Endodermal cell (in vitro differentiated cells): ENCODE measurements around the gene APLP1. TPM values are rescaled to one million over a fixed set of nuclear protein-coding genes. Genes with fewer than 3 reads are reported as not detected.
"Not testable (repeated sequence)": the region's sequence is repeated elsewhere in the genome, so short reads cannot be mapped to it uniquely, and the experiment has no call there.

Source experiments
- DNase-seq: peaks from one replicate; pipeline ENCODE4 v3.0.0-alpha.2; 2017
- H3K27ac ChIP-seq: 2 replicates; pipeline ENCODE4 v1.5.1; 2013; ENCODE audit warnings: mild to moderate bottlenecking, low read depth, low read length, moderate library complexity
- H3K27me3 ChIP-seq: 2 replicates; pipeline ENCODE4 v1.6.1; 2013; ENCODE audit warnings: mild to moderate bottlenecking, low read length, moderate library complexity; ENCODE audit not compliant: insufficient read depth, control insufficient read depth, poor library complexity, severe bottlenecking
- H3K36me3 ChIP-seq: 2 replicates; pipeline ENCODE4 v1.7.0; 2013; ENCODE audit warnings: mild to moderate bottlenecking, low read length, moderate library complexity; ENCODE audit not compliant: control insufficient read depth, insufficient read depth
- H3K4me1 ChIP-seq: one replicate; pipeline ENCODE4 v1.7.0; 2013; ENCODE audit warnings: low read length; ENCODE audit not compliant: control insufficient read depth, insufficient read depth
- H3K4me3 ChIP-seq: 2 replicates; pipeline ENCODE4 v1.5.1; 2013; ENCODE audit warnings: mild to moderate bottlenecking, low read length, moderate library complexity
- H3K9ac ChIP-seq: 2 replicates; pipeline ENCODE4 v1.6.1; 2013; ENCODE audit warnings: mild to moderate bottlenecking, low read length, moderate library complexity; ENCODE audit not compliant: poor library complexity, severe bottlenecking; ENCODE audit errors: extremely low read depth
- H3K9me3 ChIP-seq: 2 replicates; pipeline ENCODE4 v1.6.1; 2013; ENCODE audit warnings: mild to moderate bottlenecking, low read length, moderate library complexity; ENCODE audit not compliant: control insufficient read depth
- H3K27ac Mint-ChIP-seq: 2 replicates; pipeline ENCODE4 v1.8.0; 2020; ENCODE audit warnings: mixed read lengths
- H3K27me3 Mint-ChIP-seq: 2 replicates; pipeline ENCODE4 v1.8.0; 2021; ENCODE audit warnings: mild to moderate bottlenecking, mixed read lengths; ENCODE audit not compliant: insufficient read depth
- H3K36me3 Mint-ChIP-seq: 2 replicates; pipeline ENCODE4 v1.8.0; 2020; ENCODE audit warnings: low read depth, mixed read lengths
- H3K4me1 Mint-ChIP-seq: 2 replicates; pipeline ENCODE4 v1.8.0; 2020; ENCODE audit warnings: mixed read lengths
- H3K4me3 Mint-ChIP-seq: 2 replicates; pipeline ENCODE4 v1.8.0; 2020; ENCODE audit warnings: mild to moderate bottlenecking, moderate library complexity, mixed read lengths
- H3K9me3 Mint-ChIP-seq: 2 replicates; pipeline ENCODE4 v1.8.0; 2020; ENCODE audit warnings: mild to moderate bottlenecking, mixed read lengths
- WGBS, 2 experiments: methylation state at CpG; one replicate each; pipeline versions ENCODE4 v1.1.5 to v1.1.7; 2013; ENCODE audit warnings: missing lambda C conversion rate in 2 of 2, mixed read lengths in 1 of 2; ENCODE audit not compliant: insufficient coverage in 1 of 2, insufficient read length in 1 of 2; 5-methylcytosine and 5-hydroxymethylcytosine counted together
- total RNA-seq, 2 donors: library from RNA; stranded (reverse); fragmentation: NEBNext Ultra II Directional in 1 of 2; extraction: Animal tissue kit (Norgen Biotek cat#: 25700) in 1 of 2; gene quantifications; 2 replicates in 1 of 2; 3 replicates in 1 of 2; pipeline ENCODE4 v1.2.1, GENCODE V29; 2021
- TF ChIP-seq, protein P1 (sequence below): fragments of 200-600 bp; sonication (generic); conservative IDR thresholded peaks from 2 replicates; pipeline ENCODE4 v1.5.0; 2021; ENCODE audit warnings: antibody characterized with exemption, mild to moderate bottlenecking

Gene APLP1
- total RNA-seq, 2 donors from 2014 or later: 4.1 to 10.6 TPM

DNA sequence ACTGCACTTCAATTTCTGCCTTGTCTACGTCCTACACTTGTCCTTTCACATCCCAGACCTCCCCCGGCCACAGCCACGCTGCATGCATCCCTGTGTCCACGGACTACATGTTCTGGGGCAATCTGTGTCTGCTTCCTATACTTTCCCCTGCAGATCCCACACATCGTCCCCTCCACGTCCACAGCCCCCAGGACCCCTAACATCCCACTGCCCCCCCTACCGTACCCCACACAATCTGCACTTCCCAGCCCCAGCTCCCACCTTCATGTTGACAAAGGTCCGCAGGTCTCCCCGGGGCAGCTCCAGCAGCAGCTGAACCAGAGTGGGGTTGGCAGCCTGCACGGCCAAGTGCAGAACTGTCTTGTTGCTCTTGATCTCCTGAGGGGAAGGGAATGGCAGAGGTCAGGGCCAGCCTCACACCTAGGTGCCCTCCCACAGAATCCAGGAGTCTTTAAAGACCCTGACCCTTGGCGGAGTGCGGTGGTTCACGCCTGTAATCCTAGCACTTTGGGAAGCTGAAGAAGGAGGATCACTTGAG lies 21.8 kb downstream of the APLP1 start:
- Mint-ChIP-seq H3K36me3 (peaks cover 66% of the 10 kb centered on the region), H3K9me3 (no peaks in the 10 kb centered on the region), H3K4me3 (no peak overlapping the region), H3K4me1 (no peaks in the 10 kb centered on the region), H3K27me3 (no peaks in the 10 kb centered on the region), H3K27ac (no peak overlapping the region)
- no peak overlapping the region for H3K27ac ChIP-seq
- H3K4me3 ChIP-seq: no peak overlapping the region
- H3K27me3 ChIP-seq: no peaks in the 10 kb centered on the region
- H3K36me3 ChIP-seq: peaks cover 60% of the 10 kb centered on the region
- TF ChIP-seq, protein P1, sequence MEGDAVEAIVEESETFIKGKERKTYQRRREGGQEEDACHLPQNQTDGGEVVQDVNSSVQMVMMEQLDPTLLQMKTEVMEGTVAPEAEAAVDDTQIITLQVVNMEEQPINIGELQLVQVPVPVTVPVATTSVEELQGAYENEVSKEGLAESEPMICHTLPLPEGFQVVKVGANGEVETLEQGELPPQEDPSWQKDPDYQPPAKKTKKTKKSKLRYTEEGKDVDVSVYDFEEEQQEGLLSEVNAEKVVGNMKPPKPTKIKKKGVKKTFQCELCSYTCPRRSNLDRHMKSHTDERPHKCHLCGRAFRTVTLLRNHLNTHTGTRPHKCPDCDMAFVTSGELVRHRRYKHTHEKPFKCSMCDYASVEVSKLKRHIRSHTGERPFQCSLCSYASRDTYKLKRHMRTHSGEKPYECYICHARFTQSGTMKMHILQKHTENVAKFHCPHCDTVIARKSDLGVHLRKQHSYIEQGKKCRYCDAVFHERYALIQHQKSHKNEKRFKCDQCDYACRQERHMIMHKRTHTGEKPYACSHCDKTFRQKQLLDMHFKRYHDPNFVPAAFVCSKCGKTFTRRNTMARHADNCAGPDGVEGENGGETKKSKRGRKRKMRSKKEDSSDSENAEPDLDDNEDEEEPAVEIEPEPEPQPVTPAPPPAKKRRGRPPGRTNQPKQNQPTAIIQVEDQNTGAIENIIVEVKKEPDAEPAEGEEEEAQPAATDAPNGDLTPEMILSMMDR: no peak
- no peak overlapping the region for H3K9ac ChIP-seq
- H3K4me1 ChIP-seq: no peaks in the 10 kb centered on the region
- WGBS, 2 experiments: 94 to 95% methylated on average over 5 to 13 of the region's 13 CpGs
- no peak for DNase-seq
- H3K9me3 ChIP-seq: no peaks in the 10 kb centered on the region

DNA sequence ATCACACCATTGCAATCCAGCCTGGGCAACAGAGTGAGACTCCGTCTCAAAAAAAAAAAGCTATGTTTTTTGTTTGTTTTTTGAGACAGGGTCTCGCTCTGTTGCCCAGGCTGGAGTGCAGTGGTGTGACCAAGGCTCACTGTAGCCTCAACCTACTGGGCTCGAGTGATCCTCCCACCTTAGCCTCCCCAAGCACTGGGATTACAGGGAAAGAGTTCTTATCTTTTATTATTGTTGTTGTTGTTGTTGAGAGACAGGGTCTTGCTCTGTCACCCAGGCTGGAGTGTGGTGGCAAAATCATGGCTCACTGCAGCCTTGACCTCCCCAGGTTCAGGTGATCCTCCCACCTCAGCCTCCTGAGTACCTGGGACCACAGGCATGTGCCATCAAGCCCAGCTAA lies 23.4 kb downstream of the APLP1 start:
- H3K27ac ChIP-seq, H3K9me3 Mint-ChIP-seq, H3K4me1 ChIP-seq, H3K27me3 ChIP-seq, H3K27ac Mint-ChIP-seq, H3K4me3 ChIP-seq, DNase-seq, H3K4me3 Mint-ChIP-seq, H3K27me3 Mint-ChIP-seq, H3K9me3 ChIP-seq, H3K9ac ChIP-seq, H3K4me1 Mint-ChIP-seq: not testable (repeated sequence)
- 97% methylated on average over 3 of the region's 3 CpGs; no CpG with 5 or more reads in 1 of the 2 experiments for WGBS, 2 experiments
- peaks cover 67% of the 10 kb centered on the region for H3K36me3 Mint-ChIP-seq
- peaks cover 75% of the 10 kb centered on the region for H3K36me3 ChIP-seq

DNA sequence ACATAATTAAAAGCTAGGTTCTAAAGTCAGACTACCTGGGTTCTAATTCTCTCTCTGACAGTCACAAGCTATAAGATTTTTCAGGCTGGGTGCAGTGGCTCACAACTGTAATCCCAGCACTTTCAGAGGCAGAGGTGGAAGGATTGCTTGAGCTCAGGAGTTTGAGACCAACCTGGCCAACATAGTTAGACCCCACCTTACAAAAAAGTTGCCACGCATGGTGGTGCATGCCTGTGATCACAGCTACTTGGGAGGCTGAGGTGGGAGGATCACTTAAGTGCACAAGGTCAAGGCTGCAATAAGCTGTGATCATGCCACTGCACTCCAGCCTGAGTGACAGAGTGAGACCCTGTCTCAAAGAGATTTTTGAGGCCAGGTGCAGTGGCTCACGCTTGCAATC lies 26.0 kb downstream of the APLP1 start:
- Mint-ChIP-seq H3K27me3 (no peaks in the 10 kb centered on the region), H3K27ac (no peak overlapping the region), H3K4me3 (no peak overlapping the region), H3K4me1 (peaks cover 5% of the 10 kb centered on the region), H3K36me3 (peaks cover 53% of the 10 kb centered on the region), H3K9me3 (no peaks in the 10 kb centered on the region)
- TF ChIP-seq, protein P1: no peak
- Histone ChIP-seq H3K9ac (no peak overlapping the region), H3K4me3 (no peak overlapping the region), H3K36me3 (peaks cover 72% of the 10 kb centered on the region), H3K27ac (no peak overlapping the region), H3K27me3 (no peaks in the 10 kb centered on the region), H3K4me1 (no peaks in the 10 kb centered on the region), H3K9me3 (no peaks in the 10 kb centered on the region)
- no peak for DNase-seq
- WGBS, 2 experiments: 100% methylated on average over 2 of the region's 2 CpGs
